BLaER1 (cell line): ENCODE measurements around the gene SEMA7A.

Experiments
- H3K27ac ChIP-seq: shearing (Covaris generic); formaldehyde crosslinking; 2 replicates; pipeline ENCODE4 v1.8.1; 2022
- H3K27me3 ChIP-seq: shearing (Covaris generic); formaldehyde crosslinking; 2 replicates; pipeline ENCODE4 v1.8.1; 2022
- H3K36me3 ChIP-seq: shearing (Covaris generic); formaldehyde crosslinking; 2 replicates; pipeline ENCODE4 v1.8.1; 2022
- H3K4me1 ChIP-seq: shearing (Covaris generic); formaldehyde crosslinking; 2 replicates; pipeline ENCODE4 v1.8.1; 2022
- H3K4me2 ChIP-seq: shearing (Covaris generic); formaldehyde crosslinking; 2 replicates; pipeline ENCODE4 v1.8.1; 2022
- H3K4me3 ChIP-seq: shearing (Covaris generic); formaldehyde crosslinking; 2 replicates; pipeline ENCODE4 v1.8.1; 2022
- H3K9ac ChIP-seq: shearing (Covaris generic); formaldehyde crosslinking; 2 replicates; pipeline ENCODE4 v1.8.1; 2022
- H3K9me3 ChIP-seq: shearing (Covaris generic); formaldehyde crosslinking; 2 replicates; pipeline ENCODE4 v1.8.1; 2022
- H4K20me1 ChIP-seq: shearing (Covaris generic); formaldehyde crosslinking; 2 replicates; pipeline ENCODE4 v1.8.1; 2022
- Cebpa-rat ChIP-seq: shearing (Covaris generic); IDR thresholded peaks from 2 replicates; pipeline ENCODE4 v1.8.1; 2022

Gene SEMA7A

GRCh38 chr15:74423431-74424257 lies 10.1 kb downstream of the SEMA7A start:
- H3K27ac ChIP-seq, result no peak overlapping the region
- H3K27me3 ChIP-seq, result no peaks in the 10 kb centered on the region
- TF ChIP-seq Cebpa-rat, result no peak
- H3K4me2 ChIP-seq, result peak overlapping the region; percentile 69
- H4K20me1 ChIP-seq, result no peaks in the 10 kb centered on the region; the same call in 1 of the 2 replicates
- no peak overlapping the region for H3K4me3 ChIP-seq
- peaks cover 83% of the 10 kb centered on the region for H3K4me1 ChIP-seq
- no peaks in the 10 kb centered on the region for H3K9me3 ChIP-seq
- H3K9ac ChIP-seq, result 0 out of 2 replicates have a peak overlapping the region, but pooled peaks have one; percentile 10
- no peaks in the 10 kb centered on the region for H3K36me3 ChIP-seq

GRCh38 chr15:74422652-74423430 lies 10.9 kb downstream of the SEMA7A start:
- H3K4me1 ChIP-seq, result peaks cover 83% of the 10 kb centered on the region
- H3K27me3 ChIP-seq, result no peaks in the 10 kb centered on the region
- no peaks in the 10 kb centered on the region for H3K9me3 ChIP-seq
- 0 out of 2 replicates have a peak overlapping the region, but pooled peaks have one; percentile 31 for H3K9ac ChIP-seq
- no peaks in the 10 kb centered on the region; the same call in 1 of the 2 replicates for H4K20me1 ChIP-seq
- TF ChIP-seq Cebpa-rat, result no peak
- H3K4me3 ChIP-seq, result no peak overlapping the region
- H3K27ac ChIP-seq, result peak overlapping the region; percentile 39
- H3K36me3 ChIP-seq, result no peaks in the 10 kb centered on the region
- H3K4me2 ChIP-seq, result peak overlapping the region; percentile 69

GRCh38 chr15:74422265-74422651 lies 11.5 kb downstream of the SEMA7A start:
- H3K27me3 ChIP-seq, result no peaks in the 10 kb centered on the region
- no peak for TF ChIP-seq Cebpa-rat
- no peaks in the 10 kb centered on the region; the same call in 1 of the 2 replicates for H4K20me1 ChIP-seq
- H3K4me1 ChIP-seq, result peaks cover 86% of the 10 kb centered on the region
- 0 out of 2 replicates have a peak overlapping the region, but pooled peaks have one; percentile 31 for H3K9ac ChIP-seq
- H3K4me3 ChIP-seq, result no peak overlapping the region
- peak overlapping the region; percentile 69 for H3K4me2 ChIP-seq
- H3K9me3 ChIP-seq, result no peaks in the 10 kb centered on the region
- peak overlapping the region; percentile 39 for H3K27ac ChIP-seq
- H3K36me3 ChIP-seq, result no peaks in the 10 kb centered on the region

- Histone ChIP-seq H3K4me3 (no peak overlapping the region), H3K36me3 (no peaks in the 10 kb centered on the region), H3K27ac (no peak overlapping the region), H3K4me1 (peaks cover 93% of the 10 kb centered on the region), H3K4me2 (peak overlapping the region; percentile 69), H3K27me3 (no peaks in the 10 kb centered on the region), H3K9me3 (no peaks in the 10 kb centered on the region), H3K9ac (0 out of 2 replicates have a peak overlapping the region, but pooled peaks have one; percentile 31), H4K20me1 (no peaks in the 10 kb centered on the region; the same call in 1 of the 2 replicates)
- TF ChIP-seq Cebpa-rat, result no peak
Measured at GRCh38 chr15:74421302-74422245, 12.2 kb downstream of the SEMA7A start.

- Histone ChIP-seq H3K27me3 (no peaks in the 10 kb centered on the region), H3K9me3 (no peaks in the 10 kb centered on the region), H4K20me1 (no peaks in the 10 kb centered on the region; the same call in 1 of the 2 replicates), H3K36me3 (no peaks in the 10 kb centered on the region), H3K9ac (peak overlapping the region; percentile 5; the same call in 1 of the 2 replicates), H3K4me1 (peaks cover 100% of the 10 kb centered on the region), H3K4me3 (no peak overlapping the region), H3K4me2 (peak overlapping the region; percentile 43), H3K27ac (no peak overlapping the region)
- no peak for TF ChIP-seq Cebpa-rat
Measured at GRCh38 chr15:74420193-74420905, 13.4 kb downstream of the SEMA7A start.

- Histone ChIP-seq H3K27ac (no peak overlapping the region), H3K36me3 (no peaks in the 10 kb centered on the region), H4K20me1 (no peaks in the 10 kb centered on the region; the same call in 1 of the 2 replicates), H3K27me3 (no peaks in the 10 kb centered on the region), H3K4me2 (peak overlapping the region; percentile 43), H3K9ac (no peak overlapping the region), H3K4me3 (no peak overlapping the region), H3K9me3 (no peaks in the 10 kb centered on the region), H3K4me1 (peaks cover 100% of the 10 kb centered on the region)
- TF ChIP-seq Cebpa-rat, result no peak
Measured at GRCh38 chr15:74419432-74419831, 14.3 kb downstream of the SEMA7A start.

GRCh38 chr15:74418575-74419338 lies 15.0 kb downstream of the SEMA7A start:
- Histone ChIP-seq H3K9me3 (no peaks in the 10 kb centered on the region), H3K4me1 (peaks cover 95% of the 10 kb centered on the region), H3K9ac (no peak overlapping the region), H3K36me3 (no peaks in the 10 kb centered on the region), H4K20me1 (no peaks in the 10 kb centered on the region; the same call in 1 of the 2 replicates), H3K27me3 (no peaks in the 10 kb centered on the region), H3K4me2 (peak overlapping the region; percentile 40), H3K27ac (no peak overlapping the region), H3K4me3 (no peak overlapping the region)
- TF ChIP-seq Cebpa-rat, result no peak

- H3K4me2 ChIP-seq, result peak overlapping the region; percentile 53; the same call in 1 of the 2 replicates
- peaks cover 84% of the 10 kb centered on the region for H3K4me1 ChIP-seq
- no peaks in the 10 kb centered on the region for H3K27me3 ChIP-seq
- no peak overlapping the region for H3K27ac ChIP-seq
- no peaks in the 10 kb centered on the region for H3K9me3 ChIP-seq
- no peaks in the 10 kb centered on the region; the same call in 1 of the 2 replicates for H4K20me1 ChIP-seq
- no peaks in the 10 kb centered on the region for H3K36me3 ChIP-seq
- H3K9ac ChIP-seq, result no peak overlapping the region
- H3K4me3 ChIP-seq, result no peak overlapping the region
- TF ChIP-seq Cebpa-rat, result no peak
Measured at GRCh38 chr15:74417670-74418069, 16.1 kb downstream of the SEMA7A start.
